HEK293 (cell line): Measurements from ENCODE around the gene SLC9A9.

ENCODE experiments used
- GLIS1 ChIP-seq: fragments of 450-650 bp; formaldehyde crosslinking; IDR thresholded peaks from 2 replicates; pipeline ENCODE4 v1.5.1; 2016; ENCODE audit warnings: missing biosample characterization, missing genetic modification characterization
- ZNF768 ChIP-seq: fragments of 450-650 bp; formaldehyde crosslinking; IDR thresholded peaks from 2 replicates; pipeline ENCODE4 v1.5.1; 2018; ENCODE audit warnings: missing biosample characterization, mild to moderate bottlenecking, missing genetic modification characterization
- TF ChIP-seq, protein P1 (sequence below): fragments of 450-650 bp; formaldehyde crosslinking; IDR thresholded peaks from 2 replicates; pipeline ENCODE4 v1.5.1; 2016; ENCODE audit warnings: missing biosample characterization, missing genetic modification characterization
- TF ChIP-seq, protein P2 (sequence below): fragments of 450-650 bp; formaldehyde crosslinking; IDR thresholded peaks from 2 replicates; pipeline ENCODE4 v1.5.1; 2017; ENCODE audit warnings: missing biosample characterization, mild to moderate bottlenecking, missing genetic modification characterization, moderate library complexity

GRCh38 chr3:143242101-143242500, 606.2 kb downstream of the SLC9A9 start:
- TF ChIP-seq, protein P1, sequence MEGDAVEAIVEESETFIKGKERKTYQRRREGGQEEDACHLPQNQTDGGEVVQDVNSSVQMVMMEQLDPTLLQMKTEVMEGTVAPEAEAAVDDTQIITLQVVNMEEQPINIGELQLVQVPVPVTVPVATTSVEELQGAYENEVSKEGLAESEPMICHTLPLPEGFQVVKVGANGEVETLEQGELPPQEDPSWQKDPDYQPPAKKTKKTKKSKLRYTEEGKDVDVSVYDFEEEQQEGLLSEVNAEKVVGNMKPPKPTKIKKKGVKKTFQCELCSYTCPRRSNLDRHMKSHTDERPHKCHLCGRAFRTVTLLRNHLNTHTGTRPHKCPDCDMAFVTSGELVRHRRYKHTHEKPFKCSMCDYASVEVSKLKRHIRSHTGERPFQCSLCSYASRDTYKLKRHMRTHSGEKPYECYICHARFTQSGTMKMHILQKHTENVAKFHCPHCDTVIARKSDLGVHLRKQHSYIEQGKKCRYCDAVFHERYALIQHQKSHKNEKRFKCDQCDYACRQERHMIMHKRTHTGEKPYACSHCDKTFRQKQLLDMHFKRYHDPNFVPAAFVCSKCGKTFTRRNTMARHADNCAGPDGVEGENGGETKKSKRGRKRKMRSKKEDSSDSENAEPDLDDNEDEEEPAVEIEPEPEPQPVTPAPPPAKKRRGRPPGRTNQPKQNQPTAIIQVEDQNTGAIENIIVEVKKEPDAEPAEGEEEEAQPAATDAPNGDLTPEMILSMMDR = no peak
- TF ChIP-seq, protein P2, sequence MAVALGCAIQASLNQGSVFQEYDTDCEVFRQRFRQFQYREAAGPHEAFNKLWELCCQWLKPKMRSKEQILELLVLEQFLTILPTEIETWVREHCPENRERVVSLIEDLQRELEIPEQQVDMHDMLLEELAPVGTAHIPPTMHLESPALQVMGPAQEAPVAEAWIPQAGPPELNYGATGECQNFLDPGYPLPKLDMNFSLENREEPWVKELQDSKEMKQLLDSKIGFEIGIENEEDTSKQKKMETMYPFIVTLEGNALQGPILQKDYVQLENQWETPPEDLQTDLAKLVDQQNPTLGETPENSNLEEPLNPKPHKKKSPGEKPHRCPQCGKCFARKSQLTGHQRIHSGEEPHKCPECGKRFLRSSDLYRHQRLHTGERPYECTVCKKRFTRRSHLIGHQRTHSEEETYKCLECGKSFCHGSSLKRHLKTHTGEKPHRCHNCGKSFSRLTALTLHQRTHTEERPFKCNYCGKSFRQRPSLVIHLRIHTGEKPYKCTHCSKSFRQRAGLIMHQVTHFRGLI (tag by site-specific recombination) = no peak
- TF ChIP-seq GLIS1 (tag by site-specific recombination) = no peak
- no peak for TF ChIP-seq ZNF768 (tag by site-specific recombination)
